ENCODE measurements around the gene HHAT.
"Not testable (repeated sequence)": the region's sequence is repeated elsewhere in the genome, so short reads cannot be mapped to it uniquely, and the experiment has no call there.

The HHAT gene

GRCh38 chr1:210405316-210405715, 76.6 kb downstream of the HHAT start:
- no peak for DNase-seq (ENCODE audit: low read depth)
- TF ChIP-seq MYC (IDR thresholded peaks at IDR 0.05; ENCODE audit: low read depth, low read length), result no peak
- TF ChIP-seq MAX (IDR thresholded peaks at IDR 0.05; ENCODE audit: low read depth, low read length), result no peak
- no peak for TF ChIP-seq CTCF (IDR thresholded peaks at IDR 0.05; ENCODE audit: low read depth, low read length)
- TF ChIP-seq POLR2A (IDR thresholded peaks at IDR 0.05; ENCODE audit: extremely low read depth, insufficient read length), result no peak

GRCh38 chr1:210406341-210406740, 77.6 kb downstream of the HHAT start:
- H3K4me3 ChIP-seq (ENCODE audit: low read depth, low read length); DNase-seq (ENCODE audit: low read depth): not testable (repeated sequence)

More at GRCh38 chr1:210405316-210405715, 76.6 kb downstream of the HHAT start:
- H3K4me3 ChIP-seq (ENCODE audit: low read depth, low read length), result no peak overlapping the region

- peak; percentile 68 for DNase-seq (ENCODE audit: low read depth)
- no peak for TF ChIP-seq MYC (IDR thresholded peaks at IDR 0.05; ENCODE audit: low read depth, low read length)
- 0 out of 2 replicates have a peak, but pooled peaks have one; percentile 10 for TF ChIP-seq MAX (IDR thresholded peaks at IDR 0.05; ENCODE audit: low read depth, low read length)
- peak; percentile 83 for TF ChIP-seq CTCF (IDR thresholded peaks at IDR 0.05; ENCODE audit: low read depth, low read length)
- no peak for TF ChIP-seq POLR2A (IDR thresholded peaks at IDR 0.05; ENCODE audit: extremely low read depth, insufficient read length)
- no peak overlapping the region for H3K4me3 ChIP-seq (ENCODE audit: low read depth, low read length)
These were observed 78.6 kb downstream of the HHAT start for GRCh38 chr1:210407207-210407886.

GRCh38 chr1:210407887-210408252, 79.2 kb downstream of the HHAT start:
- no peak for DNase-seq (ENCODE audit: low read depth)
- no peak for TF ChIP-seq MAX (IDR thresholded peaks at IDR 0.05; ENCODE audit: low read depth, low read length)
- TF ChIP-seq POLR2A (IDR thresholded peaks at IDR 0.05; ENCODE audit: extremely low read depth, insufficient read length), result no peak
- no peak for TF ChIP-seq CTCF (IDR thresholded peaks at IDR 0.05; ENCODE audit: low read depth, low read length)
- no peak for TF ChIP-seq MYC (IDR thresholded peaks at IDR 0.05; ENCODE audit: low read depth, low read length)
- no peak overlapping the region for H3K4me3 ChIP-seq (ENCODE audit: low read depth, low read length)

- no peak for DNase-seq (ENCODE audit: low read depth)
- H3K4me3 ChIP-seq (ENCODE audit: low read depth, low read length), result no peak overlapping the region
- TF ChIP-seq CTCF (IDR thresholded peaks at IDR 0.05; ENCODE audit: low read depth, low read length) (no peak), POLR2A (IDR thresholded peaks at IDR 0.05; ENCODE audit: extremely low read depth, insufficient read length) (no peak), MAX (IDR thresholded peaks at IDR 0.05; ENCODE audit: low read depth, low read length) (no peak), MYC (IDR thresholded peaks at IDR 0.05; ENCODE audit: low read depth, low read length) (no peak)
These were observed 83.5 kb downstream of the HHAT start for GRCh38 chr1:210412240-210412639.

GRCh38 chr1:210413951-210414350, 85.2 kb downstream of the HHAT start:
- DNase-seq (ENCODE audit: low read depth), result no peak
- TF ChIP-seq MYC (IDR thresholded peaks at IDR 0.05; ENCODE audit: low read depth, low read length) (no peak), CTCF (IDR thresholded peaks at IDR 0.05; ENCODE audit: low read depth, low read length) (no peak), POLR2A (IDR thresholded peaks at IDR 0.05; ENCODE audit: extremely low read depth, insufficient read length) (no peak), MAX (IDR thresholded peaks at IDR 0.05; ENCODE audit: low read depth, low read length) (no peak)
- no peak overlapping the region for H3K4me3 ChIP-seq (ENCODE audit: low read depth, low read length)
